Lower lobe of right lung (tissue), 2 donors: ENCODE results near the gene PCSK6. TPM values are rescaled to one million over a fixed set of nuclear protein-coding genes. Genes with fewer than 3 reads are reported as not detected.

ENCODE experiments used
- ATAC-seq, 2 donors: fragments of 200-7000 bp; cut with Tn5 transposase; one replicate each; pipeline ENCODE4 v1.9.1; 2020 to 2022; ENCODE audit warnings: mild to moderate bottlenecking in 2 of 2, moderate library complexity in 2 of 2
- DNase-seq: peaks from one replicate; pipeline ENCODE4 v3.0.0-alpha.2; 2020
- H3K27ac ChIP-seq: fragments of 200-600 bp; one replicate; pipeline ENCODE4 v1.8.0; 2022
- H3K27me3 ChIP-seq: fragments of 200-600 bp; one replicate; pipeline ENCODE4 v1.8.0; 2022; ENCODE audit warnings: low read depth
- H3K36me3 ChIP-seq: fragments of 200-600 bp; one replicate; pipeline ENCODE4 v1.8.0; 2022; ENCODE audit warnings: mild to moderate bottlenecking
- H3K4me1 ChIP-seq: fragments of 200-600 bp; one replicate; pipeline ENCODE4 v1.8.0; 2022
- H3K4me3 ChIP-seq: fragments of 200-600 bp; one replicate; pipeline ENCODE4 v1.8.0; 2022; ENCODE audit warnings: mild to moderate bottlenecking
- H3K9me3 ChIP-seq: fragments of 200-600 bp; one replicate; pipeline ENCODE4 v1.8.0; 2022
- intact Hi-C: fragments of 100-400 bp; cut with DNase I; formaldehyde crosslinking; loops from one replicate; pipeline ENCODE4 v1.11.0; 2022
- total RNA-seq: library from RNA; stranded (reverse); fragmentation: NEBNext Ultra II Directional; extraction: Animal tissue kit (Norgen Biotek cat#: 25700); gene quantifications from one replicate; pipeline ENCODE4 v1.2.1, GENCODE V29; 2021
- TF ChIP-seq, protein P1 (sequence below): fragments of 200-600 bp; IDR thresholded peaks from one replicate; pipeline ENCODE4 v1.8.0; 2022; ENCODE audit warnings: antibody characterized with exemption, mild to moderate bottlenecking
- donor health status: DM: no; HTN: yes; CAD: no; lungs with severe emphysema.

PCSK6 gene
- total RNA-seq, 1 donor from 2014 or later = 12.3 TPM

DNA sequence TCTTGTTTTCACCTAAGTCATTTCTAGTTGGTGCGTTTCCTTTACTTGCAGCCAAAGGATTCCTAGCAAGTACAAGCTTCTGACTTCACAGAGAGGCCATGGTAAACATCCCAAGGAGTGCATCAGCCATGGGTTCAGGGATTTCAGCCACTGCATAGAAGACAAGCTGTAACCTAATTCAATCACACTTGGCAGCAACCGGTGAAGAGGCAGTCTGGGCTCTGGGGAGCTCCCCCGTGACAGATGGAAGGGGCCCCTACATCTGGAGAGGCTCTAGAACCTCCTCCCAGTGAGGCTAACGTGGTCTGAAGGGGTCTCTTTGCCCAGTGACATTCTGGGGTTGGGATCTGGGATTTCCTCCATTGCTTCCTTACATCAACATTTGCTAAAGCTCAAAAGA, 186.1 kb downstream of the PCSK6 start:
- intact Hi-C loops = no loop called here
- TF ChIP-seq, protein P1, sequence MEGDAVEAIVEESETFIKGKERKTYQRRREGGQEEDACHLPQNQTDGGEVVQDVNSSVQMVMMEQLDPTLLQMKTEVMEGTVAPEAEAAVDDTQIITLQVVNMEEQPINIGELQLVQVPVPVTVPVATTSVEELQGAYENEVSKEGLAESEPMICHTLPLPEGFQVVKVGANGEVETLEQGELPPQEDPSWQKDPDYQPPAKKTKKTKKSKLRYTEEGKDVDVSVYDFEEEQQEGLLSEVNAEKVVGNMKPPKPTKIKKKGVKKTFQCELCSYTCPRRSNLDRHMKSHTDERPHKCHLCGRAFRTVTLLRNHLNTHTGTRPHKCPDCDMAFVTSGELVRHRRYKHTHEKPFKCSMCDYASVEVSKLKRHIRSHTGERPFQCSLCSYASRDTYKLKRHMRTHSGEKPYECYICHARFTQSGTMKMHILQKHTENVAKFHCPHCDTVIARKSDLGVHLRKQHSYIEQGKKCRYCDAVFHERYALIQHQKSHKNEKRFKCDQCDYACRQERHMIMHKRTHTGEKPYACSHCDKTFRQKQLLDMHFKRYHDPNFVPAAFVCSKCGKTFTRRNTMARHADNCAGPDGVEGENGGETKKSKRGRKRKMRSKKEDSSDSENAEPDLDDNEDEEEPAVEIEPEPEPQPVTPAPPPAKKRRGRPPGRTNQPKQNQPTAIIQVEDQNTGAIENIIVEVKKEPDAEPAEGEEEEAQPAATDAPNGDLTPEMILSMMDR = no peak
- no peaks in the 10 kb centered on the region for H3K9me3 ChIP-seq
- H3K4me3 ChIP-seq = no peak overlapping the region
- no peak for ATAC-seq
- no peaks in the 10 kb centered on the region for H3K27me3 ChIP-seq
- H3K27ac ChIP-seq = no peak overlapping the region
- DNase-seq = no peak
- H3K36me3 ChIP-seq = no peaks in the 10 kb centered on the region
- H3K4me1 ChIP-seq = no peaks in the 10 kb centered on the region

DNA sequence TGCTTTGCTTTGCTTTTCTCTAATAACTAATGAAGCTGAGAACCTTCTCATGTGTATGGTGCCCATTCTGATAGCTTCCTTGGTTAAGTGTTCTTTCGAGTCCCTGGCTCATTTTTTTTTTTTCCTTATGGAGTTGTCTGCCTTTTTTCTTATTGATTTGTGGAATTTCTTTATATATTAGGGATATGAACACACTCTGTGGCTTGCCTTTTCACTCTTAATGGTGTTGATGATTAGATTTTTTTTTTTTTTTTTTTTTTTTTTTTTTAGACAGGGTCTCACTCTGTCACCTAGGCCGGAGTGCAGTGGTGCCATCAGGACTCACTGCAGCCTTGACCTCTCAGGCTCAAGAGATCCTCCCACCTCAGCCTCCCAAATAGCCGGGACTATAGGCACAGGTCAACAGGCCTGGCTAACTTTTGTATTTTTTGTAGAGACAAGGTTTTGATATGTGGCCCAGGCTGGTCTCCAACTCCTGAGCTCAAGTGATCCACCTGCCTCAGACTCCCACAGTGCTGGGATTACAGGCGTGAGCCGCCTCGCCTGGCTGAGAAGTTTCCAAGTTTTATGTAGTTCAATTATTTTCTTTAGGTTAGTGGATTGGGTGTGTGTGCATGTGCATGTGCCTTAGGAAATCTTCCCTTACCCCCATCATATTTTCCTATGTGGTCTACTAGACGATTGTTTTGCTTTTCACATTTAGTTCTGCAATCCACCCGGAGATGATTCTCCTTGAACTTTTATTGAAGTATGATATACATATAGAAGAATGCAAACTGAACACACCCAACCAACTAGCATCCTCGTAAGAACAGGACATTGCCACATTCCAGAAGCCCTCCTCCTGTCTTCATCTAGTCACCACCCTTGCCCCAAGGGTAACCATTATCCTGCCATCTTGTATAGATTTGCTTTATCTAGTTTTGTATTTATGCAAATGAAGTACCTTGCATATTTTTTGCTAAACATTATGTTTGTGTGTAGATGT, 192.8 kb downstream of the PCSK6 start:
- Histone ChIP-seq H3K4me3 (peak overlapping the region; percentile 89), H3K27me3 (no peaks in the 10 kb centered on the region), H3K4me1 (peaks cover 24% of the 10 kb centered on the region), H3K9me3 (no peaks in the 10 kb centered on the region), H3K27ac (no peak overlapping the region), H3K36me3 (no peaks in the 10 kb centered on the region)
- ATAC-seq = no peak
- TF ChIP-seq, protein P1 = no peak
- DNase-seq = no peak
- intact Hi-C loops = loop anchor here (10.0 kb wide), 1 partner anchor 358 kb away; the partner anchor contains the start of gene TM2D3

DNA sequence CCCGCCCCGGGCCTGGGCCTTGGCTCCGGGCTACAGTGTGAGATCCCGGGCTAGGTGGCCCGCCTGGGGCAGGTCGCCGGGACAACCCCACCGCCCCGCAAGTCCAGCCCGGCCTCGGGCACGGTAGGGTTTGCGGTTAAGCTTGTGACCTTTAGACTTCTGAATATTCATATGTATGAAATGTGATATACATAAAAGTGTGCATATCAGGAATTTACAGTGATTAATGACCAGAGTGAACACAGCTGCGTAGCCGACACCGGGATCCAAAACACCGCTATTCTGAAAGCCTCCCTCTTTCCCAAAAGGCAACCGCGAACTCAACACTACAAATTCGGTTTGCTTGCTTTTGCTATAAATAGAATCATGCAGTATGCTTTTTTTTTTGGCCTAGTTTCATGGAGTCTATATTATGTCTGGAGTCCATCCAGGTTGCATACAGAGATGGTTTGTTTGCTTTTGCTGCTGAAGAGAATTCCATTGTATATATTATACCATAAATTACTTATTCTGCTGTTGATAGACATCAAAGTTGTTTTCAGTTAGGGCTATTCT, 193.8 kb downstream of the PCSK6 start:
- Histone ChIP-seq H3K9me3 (no peaks in the 10 kb centered on the region), H3K27me3 (no peaks in the 10 kb centered on the region), H3K27ac (peak overlapping the region; percentile 96), H3K4me1 (peaks cover 24% of the 10 kb centered on the region), H3K4me3 (peak overlapping the region; percentile 89), H3K36me3 (no peaks in the 10 kb centered on the region)
- TF ChIP-seq, protein P1 = no peak
- DNase-seq (no peak), ATAC-seq (peak in 1 of 2 donors; percentile 67)
- intact Hi-C loops = loop anchor here (10.0 kb wide), 1 partner anchor 359 kb away; the partner anchor contains the start of gene TM2D3

DNA sequence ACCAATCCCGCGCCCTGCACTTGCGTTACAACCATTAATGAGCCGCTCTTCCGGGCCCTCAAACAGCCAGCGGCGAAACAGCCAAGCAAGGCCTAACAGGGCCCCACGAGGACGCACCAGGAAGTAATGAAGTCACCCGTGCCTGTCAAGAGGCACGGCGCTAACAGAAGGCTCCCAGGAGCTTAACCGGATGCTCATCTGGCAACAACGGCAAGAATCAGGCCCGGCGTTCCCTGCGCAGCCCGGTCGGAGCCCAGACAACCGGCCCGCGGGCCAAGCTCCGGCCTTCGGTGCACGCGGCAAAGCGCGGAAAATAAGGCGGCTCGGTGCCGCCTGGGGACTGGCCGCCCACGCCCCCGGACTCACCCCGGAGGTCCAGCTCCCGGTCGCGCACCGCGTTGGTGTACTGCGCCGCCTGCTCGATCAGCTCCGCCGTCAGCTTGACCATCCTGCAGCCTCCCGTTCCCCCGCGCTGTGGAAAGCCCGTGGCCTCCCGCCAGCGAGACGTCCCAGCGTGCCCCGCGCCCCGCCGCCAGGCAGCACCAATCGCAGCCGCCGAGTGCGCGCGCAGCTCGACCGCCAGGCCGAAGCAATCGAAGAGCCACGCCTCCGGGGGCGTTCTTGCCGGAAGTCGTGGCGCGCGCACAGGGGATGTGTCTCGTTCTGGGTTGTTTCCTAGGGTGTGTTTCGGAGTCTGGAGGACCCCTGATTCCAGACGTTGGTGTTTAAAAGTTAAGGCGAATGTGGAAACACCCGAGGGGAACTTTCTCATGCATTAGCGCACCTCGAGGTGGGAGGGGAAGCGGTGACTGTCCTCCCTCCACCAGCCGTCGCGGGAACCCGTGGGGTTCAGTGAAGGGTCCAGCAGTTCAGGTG, 194.5 kb downstream of the PCSK6 start, which contains the start of gene SNRPA1:
Gene SNRPA1, minus strand, starts transcription at position 518 of the 876 bp plus-strand sequence. Its CDS starts 70 bp downstream, at position 448.
- DNase-seq = peak; percentile 99
- intact Hi-C loops = loop anchor here (10.0 kb wide), 1 partner anchor 360 kb away; the partner anchor contains the start of gene TM2D3

More for the DNA sequence above, 194.5 kb downstream of the PCSK6 start, which contains the start of gene SNRPA1:
- no peaks in the 10 kb centered on the region for H3K9me3 ChIP-seq
- TF ChIP-seq, protein P1 = no peak
- no peaks in the 10 kb centered on the region for H3K27me3 ChIP-seq
- H3K4me1 ChIP-seq = peaks cover 24% of the 10 kb centered on the region
- peak; percentile 98 for ATAC-seq
- H3K27ac ChIP-seq = peak within 1 kb of the TSS; percentile 96
- H3K36me3 ChIP-seq = peaks cover 4% of the 10 kb centered on the region
- peak within 1 kb of the TSS; percentile 89 for H3K4me3 ChIP-seq
